ENCODE data around the gene CIB4.
"Not testable (repeated sequence)": the region's sequence is repeated elsewhere in the genome, so short reads cannot be mapped to it uniquely, and the experiment has no call there.

Gene CIB4

DNA sequence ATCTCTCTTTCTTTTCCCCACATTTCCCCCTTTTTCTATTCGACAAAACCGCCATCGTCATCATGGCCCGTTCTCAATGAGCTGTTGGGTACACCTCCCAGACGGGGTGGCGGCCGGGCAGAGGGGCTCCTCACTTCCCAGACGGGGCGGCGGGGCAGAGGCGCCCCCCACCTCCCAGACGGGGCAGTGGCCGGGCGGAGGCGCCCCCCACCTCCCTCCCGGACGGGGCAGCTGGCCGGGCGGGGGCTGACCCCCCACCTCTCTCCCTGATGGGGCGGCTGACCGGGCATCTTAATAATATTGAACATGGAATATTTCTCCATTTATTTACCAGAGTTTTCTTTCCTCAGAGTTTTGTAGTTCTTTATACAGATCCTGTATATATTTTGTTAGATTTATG is 24.1 kb upstream of the CIB4 start:
- DNase-seq, result not testable (repeated sequence)

DNA sequence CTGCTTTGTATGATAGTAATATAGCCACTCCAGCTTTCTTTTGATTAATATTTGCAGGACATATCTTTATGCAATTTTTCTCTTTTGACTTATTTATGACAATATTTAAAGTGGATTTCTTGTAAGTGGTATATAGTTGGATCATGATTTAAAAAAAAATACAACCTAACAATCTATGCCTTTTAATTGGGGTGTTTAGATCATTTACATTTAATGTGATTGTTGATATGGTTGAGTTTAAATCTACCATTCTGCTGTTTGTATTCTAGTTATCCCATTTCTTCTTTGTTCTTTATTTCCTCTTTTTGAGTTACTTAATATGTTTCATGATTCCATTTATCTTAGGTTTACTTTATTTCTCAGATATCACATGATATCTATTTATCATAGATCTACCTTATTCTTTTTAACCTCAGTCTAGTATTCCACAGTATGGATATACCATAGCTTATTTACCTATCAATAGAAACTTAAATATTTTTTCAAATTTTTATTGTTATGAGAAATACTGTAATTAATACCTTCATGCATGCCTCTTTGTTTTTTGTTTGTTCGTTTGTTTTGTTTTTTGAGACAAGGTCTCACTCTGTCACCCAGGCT is 19.3 kb upstream of the CIB4 start:
- no peak for DNase-seq

DNA sequence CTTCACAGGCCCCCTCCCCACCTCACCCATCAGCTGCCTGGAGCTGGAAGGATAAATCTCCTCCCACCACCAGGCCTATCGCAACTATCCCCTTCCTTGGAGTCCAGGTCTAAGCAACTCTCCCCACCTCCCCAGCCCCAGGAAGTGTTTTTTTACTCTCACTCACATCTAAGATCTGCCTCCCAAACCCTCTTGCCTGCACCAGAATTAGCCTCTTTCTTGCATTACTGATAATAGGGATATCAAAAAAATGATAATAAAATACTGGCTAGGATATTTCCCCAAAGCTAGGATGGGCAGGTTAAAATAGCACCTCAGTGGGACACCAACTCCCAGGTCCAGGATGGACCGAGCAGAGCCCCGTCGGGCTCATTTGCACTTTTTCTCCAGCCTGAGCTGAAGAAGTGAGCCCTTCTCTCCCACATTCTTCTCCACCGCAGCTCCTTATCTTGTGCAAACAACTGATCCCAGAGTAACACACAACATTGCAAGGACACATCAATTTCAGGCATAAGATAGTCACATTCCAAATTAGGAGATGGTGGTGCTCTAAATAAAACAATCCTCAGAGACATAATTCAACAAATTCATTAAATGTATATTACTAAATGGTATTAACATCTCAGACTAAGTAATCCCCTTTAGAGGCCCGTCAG is 17.7 kb upstream of the CIB4 start:
- no peak for DNase-seq

DNA sequence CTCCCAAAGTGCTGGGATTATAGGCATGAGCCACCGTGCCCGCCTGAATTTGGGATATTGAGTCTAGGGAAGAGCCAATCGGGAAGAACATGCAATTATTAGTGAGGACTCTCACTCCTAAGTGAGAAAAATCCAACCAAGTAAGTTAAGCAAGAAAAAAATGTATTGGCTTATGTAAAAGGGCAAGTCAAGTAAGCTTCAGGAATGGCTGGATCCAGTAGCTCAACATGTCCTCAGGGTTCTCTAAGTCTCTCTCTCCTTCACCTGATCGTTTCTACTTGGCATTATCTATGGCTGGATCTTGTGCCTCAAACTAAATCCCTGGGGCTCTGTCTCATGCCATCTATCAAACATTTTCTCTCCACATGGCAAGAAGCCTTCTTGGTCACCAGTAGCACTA is 16.1 kb upstream of the CIB4 start:
- no peak for DNase-seq

DNA sequence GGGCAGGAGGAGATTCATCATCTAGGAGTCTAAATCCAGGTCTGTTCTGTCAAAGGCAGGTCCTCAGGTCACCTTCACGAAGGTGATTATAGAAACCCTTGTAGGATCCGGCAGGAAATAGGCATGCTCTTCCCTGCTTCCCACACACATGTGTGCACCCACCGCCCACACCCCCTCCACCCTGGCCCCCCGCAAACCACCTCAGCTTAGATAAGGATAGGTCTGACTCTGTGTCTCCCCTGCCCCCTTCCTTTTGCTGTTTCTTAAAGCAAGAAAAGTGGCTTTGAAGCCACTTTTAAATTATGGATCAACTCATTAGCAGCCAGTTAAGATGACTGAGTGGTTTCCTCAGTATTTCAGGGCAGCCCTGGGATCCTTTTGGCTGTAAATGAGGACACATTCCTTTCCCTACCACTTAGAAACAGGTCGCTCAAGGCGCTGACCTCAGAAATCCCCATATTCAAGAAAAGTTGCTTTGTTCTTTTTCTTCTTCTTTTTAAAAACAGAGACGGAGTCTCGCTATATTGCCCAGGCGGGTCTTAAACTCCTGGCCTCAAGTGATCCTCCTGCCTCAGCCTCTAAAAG is 14.5 kb upstream of the CIB4 start:
- DNase-seq, result no peak

DNA sequence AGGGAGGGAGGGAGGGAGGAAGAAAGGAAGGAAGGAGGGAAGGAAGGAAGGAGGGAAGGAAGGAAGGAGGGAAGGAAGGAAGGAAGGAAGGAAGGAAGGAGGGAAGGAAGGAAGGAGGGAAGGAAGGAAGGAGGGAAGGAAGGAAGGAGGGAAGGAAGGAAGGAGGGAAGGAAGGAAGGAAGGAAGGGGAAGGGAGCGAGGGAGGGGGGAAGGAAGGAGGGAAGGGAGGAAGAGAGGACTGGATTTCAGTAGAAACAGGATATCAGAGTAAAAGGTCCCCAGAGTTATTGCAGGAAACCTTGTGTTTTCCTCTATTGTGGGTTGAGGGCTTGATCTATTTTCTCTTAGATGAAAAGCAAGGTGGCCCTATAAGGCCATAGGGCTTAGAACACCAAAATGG is 14.0 kb upstream of the CIB4 start:
- not testable (repeated sequence) for DNase-seq

DNA sequence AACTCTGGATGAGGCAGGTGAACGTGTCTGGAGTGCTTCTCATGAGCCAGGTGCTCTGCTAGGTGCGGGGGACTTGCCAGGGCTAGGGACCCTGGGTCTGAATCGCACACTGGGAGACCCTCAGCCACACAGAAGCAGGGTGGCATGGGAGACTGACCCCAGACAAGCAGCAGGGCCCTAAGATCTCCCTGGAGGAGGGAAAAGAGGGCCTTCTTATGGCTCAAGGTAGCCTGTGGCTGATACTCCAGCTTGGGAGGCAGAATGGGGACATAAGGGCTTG is 12.8 kb upstream of the CIB4 start:
- no peak for DNase-seq

DNA sequence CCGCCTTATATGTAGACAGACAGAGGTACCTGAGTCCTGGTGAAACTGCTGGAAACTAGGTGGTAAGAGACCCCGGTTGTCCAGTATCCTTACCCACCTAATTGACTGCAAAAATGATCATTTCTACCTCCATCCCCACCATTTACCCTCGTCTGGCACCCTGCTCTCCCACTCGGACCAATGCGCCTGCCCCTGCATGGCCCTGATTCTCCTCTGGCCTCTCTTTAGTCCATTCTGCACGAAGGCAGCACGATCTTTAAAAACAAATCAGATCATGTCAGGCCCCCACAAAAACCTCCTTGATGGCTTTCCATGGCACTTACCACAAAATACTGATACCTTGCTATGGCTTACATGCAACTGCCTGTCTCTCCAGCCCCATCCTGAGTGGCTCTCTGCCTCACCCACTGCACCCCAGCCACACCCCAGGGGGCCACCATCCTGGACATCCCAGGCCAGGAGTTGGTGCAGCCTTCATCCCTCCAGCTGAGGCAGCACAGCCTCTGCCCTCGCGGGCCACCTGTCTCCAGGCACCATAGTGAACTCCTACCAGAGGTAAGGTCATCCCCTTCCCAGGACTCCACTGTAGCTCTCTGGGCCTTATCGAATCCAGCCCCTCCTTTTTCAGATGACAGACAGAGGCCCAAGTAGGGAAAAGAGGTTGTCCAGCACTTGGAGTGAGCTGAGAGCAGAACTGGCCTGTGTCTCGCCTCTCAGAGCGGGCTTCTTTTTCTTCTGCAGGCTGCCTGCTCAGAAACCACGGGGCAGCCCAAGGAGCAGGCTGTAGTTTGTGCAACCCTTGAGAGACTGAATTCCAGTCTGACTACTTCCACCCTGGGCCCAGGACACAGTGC is 12.3 kb upstream of the CIB4 start:
- DNase-seq, result no peak

DNA sequence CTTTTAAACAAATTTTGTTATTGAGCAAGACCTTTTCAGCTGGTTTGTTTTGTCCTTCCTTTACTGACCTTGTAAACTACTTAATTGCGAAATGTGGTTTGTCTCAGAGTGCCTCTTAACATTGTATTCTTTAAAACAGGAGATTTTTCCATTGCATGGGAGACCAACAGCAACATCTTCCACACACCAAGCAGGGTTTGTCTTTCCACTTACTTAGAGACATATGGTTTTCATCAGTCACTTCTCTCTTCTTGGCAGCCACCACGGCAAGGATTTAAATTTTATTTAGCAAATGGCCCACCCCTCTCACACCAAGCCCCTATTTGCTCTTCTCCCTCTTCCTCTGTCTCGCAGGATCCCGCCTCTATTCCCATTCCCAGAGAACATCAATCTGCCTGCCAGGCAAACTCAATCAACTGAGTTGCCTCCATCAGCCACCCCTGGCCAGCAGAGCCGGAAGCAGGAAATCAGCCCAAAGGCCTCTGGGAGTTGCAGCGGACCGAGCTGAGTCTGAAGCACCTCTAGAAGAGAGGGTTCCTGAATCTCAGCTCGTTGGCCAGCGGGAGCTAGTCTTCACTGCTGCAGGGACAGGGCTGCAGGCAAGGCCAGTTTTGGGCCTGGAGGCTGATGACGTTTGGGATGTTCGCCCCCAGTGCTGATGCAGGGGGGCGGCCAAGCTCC is 11.3 kb upstream of the CIB4 start:
- DNase-seq, result no peak

DNA sequence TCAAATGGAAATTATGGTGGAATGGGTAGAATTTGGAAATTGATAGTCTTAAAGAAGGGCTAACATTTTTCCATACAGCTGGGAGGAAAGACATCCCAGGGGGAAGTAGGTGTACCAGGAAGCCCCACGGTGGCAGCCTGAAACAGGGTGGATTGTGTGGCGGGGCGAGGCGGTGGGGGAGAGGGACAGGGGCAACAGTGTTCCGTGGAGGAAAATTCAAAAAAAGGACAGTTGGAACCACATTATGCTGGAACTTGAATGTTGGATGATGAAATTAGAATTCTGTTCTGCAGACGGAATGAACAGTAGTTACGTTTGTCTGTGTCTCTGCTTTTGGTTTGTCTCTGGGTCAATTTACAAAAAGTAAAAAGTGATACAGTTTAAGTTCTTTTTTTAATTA is 10.6 kb upstream of the CIB4 start:
- DNase-seq, result no peak

DNA sequence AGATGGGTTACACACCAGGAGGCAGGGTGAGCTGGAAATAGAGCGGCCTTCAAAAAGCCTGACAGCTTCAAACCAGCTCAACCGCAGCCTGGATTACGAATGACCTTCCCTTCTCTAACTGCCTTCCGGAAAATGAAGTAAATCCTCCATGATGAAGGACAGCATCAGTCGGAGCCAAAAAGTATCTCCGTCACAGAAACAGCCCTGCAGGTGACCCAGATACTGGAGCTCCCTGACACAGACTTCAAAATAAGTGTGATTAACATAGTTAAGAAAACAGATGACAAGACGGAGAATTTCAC is 10.3 kb upstream of the CIB4 start:
- DNase-seq, result no peak

DNA sequence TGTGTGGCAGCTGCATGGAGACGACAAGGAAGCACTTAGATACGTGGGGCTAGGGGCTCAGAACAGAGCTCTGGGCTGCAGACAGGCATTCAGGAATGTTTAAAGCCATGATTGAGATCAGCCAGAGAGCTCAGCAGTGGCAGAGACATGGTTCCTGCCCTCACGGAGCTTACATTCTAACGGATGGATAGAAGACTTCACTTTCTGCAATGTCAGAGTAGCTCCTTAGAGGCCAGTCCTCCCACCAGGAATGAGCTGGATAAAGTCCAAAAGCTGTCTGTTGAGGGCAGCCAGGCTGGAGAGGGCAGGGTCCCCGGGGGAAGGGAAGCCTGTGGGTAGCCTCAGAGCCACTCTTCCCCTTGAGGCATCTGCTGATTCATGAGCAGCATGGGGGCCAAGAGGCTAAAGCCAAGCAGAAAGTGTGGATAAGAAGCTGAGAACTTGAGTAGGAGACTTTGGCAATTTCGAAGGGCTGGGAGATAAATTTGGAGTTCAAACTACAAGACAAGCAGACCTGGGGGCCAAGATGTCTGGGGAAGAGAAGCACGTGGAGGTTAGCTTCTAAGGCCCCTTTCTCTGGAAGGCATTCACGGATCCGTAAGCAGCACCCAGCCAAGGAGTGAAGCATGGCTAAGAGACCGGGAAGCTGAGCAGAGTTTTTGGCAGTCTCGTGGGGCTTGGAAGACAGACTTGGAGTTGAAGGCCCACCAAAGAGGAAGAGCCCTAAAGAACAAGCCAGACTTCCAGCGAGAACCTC is 9.7 kb upstream of the CIB4 start:
- no peak for DNase-seq

DNA sequence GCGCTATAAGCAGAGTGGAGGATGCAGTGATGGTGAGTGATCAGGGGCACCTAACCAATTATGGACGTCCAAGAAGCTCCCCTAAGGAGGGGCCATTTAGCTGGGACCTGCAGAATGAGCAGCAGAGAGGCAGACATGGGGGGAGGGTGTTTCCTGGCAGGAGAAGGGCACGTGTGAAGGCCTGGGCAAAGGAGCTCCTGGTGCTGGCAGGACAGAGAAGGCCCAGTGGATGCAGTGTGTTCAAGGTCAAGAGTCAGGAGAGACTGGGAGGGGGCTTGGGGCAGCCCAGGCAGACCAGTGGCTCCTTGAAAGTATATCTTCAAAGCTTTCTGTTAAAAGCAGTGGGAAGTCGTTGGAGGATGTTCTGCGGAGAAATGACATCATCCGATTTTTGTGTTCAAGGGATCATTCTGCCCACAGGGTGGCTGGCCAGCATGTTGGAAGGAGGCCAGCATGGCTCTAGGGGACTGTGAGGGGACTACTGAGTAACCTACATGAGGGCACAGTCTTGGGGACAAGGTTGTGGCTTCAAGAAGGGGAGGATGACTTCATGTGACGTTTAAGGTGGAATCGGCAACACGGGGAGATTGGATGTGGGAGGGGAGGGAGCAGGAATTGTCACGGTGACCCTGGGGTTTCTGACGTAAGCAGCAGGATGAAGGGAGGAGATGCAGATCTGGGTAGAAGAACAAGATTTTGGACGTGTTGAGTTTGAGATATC is 9.0 kb upstream of the CIB4 start:
- no peak for DNase-seq

DNA sequence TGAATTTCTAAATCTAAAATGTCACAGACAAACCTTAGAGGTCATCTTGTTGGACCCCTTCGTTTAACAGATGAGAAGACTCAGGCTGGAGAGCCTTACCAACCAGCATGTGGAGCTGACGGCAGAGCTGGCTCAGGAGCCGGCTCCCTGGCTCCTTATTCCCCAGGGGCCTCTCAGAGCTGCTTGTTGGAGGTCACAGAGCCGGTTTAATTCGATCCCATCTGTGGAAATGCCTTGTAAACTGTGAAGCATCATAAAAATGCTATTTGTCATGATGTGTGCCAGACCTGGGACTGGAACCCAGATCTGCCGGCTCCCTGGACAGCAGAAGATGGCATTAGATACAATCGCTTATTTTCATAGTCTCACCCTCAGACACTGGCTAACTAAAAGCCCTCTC is 8.2 kb upstream of the CIB4 start:
- DNase-seq, result no peak

GRCh38 chr2:26648516-26648915 is 7.3 kb upstream of the CIB4 start:
- DNase-seq, result no peak

- no peak for DNase-seq
These were observed 6.8 kb upstream of the CIB4 start for GRCh38 chr2:26647981-26648380.

DNA sequence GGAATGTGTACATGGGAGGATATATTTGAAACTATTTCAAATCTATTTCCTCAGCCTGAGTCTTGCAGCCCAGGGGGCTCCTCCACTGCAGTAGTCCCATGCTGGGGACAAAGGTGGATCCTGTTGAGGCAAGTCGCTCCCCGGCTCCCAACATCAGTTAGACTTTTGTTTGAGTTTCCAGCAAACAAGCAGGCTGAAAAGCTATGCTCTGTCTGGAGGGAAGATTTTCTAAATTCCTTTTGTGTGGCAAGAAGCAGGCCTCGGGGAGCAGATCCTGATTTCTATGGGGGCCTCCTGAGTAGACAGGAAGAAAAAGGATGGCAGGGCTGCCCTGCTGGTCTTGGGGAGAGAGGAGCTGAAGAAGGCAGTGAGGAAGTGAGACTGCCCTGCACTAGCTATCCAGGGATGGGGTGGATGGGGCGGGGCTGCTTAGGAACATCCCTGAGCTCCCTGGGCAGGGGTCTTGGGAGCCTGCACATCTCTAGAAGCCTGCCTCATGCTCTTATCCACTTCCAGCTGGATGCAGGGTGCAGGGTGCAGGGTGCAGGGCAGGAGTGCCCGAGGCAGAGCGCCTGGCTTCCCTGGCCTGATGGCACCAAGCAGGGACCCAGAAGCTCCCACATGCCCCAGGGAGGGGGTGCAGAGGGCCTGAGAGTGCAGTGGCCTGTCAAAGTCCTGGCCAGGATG is 6.0 kb upstream of the CIB4 start:
- DNase-seq, result no peak

GRCh38 chr2:26645762-26646161 is 4.6 kb upstream of the CIB4 start:
- no peak for DNase-seq

DNA sequence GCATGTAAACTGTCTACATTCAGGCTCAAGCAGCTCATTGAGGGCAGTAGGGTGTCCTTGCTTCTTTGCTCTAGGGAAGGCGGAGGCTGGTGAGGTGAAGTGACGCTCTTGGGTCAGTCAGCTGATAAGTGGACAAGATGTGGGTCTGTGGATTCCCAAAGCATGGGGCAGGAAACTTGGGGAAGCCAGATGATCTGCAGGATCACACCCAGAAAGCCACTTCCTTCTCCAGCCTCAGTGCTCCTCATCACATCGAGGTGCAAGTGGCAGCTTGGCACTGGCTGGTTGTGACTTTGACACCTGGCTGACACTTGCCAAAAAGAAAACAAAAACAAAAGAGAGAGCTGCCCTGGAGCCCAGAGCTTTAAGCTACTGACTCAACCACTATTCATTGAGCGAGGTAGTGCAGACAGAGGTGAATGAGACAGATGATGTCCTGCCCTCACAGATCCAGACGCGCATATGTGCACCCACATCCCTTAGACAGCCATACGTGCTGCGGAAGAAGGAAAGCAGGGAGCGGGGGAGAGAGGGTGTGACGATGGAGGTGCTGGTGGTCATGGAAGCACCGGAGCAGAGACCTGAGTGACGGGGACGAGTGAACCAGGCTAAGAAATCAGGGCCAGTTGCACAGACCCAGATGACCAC is 3.1 kb upstream of the CIB4 start:
- no peak for DNase-seq

- DNase-seq, result no peak
These were observed 1.3 kb upstream of the CIB4 start for GRCh38 chr2:26642429-26642828.

DNA sequence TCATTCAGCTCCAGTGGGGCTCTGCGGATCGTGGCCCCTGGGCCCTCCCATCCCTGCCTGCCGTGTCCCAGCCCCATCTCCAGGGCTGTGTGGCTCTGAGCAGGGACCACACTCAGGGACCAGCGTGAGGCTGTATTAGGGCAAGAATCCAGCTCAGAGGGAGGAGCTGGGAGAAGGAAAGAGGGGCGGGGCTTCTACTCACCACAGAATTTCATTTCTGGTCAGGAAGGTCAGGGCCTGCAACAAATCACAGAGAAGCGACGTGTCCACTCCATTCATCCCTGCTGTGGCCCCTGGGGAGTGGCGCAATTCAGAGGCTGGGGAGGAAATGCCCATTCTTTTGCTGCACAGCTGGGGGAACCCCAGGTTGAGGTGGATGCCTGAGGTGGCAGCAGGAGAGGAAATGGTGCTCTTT is 828 bp downstream of the CIB4 start:
- DNase-seq, result no peak
